Aorta (tissue), 5 donors: Measurements from ENCODE around the gene MSANTD3. TPM values are rescaled to one million over a fixed set of nuclear protein-coding genes. Genes with fewer than 3 reads are reported as not detected.

Experiments used
- ATAC-seq: fragments of 200-7000 bp; cut with Tn5 transposase; one replicate; pipeline ENCODE4 v1.9.1; 2022; ENCODE audit warnings: moderate library complexity; ENCODE audit not compliant: low FRiP score
- DNase-seq, 2 donors: peaks; one replicate each; pipeline ENCODE4 v3.0.0-alpha.2; 2020
- H3K27ac ChIP-seq, 2 donors: one replicate each; pipeline ENCODE4 v1.5.1; 2013; ENCODE audit warnings: low read length in 2 of 2, mild to moderate bottlenecking in 2 of 2, moderate library complexity in 2 of 2, control low read depth in 1 of 2, inconsistent platforms in 1 of 2, low read depth in 1 of 2
- H3K27me3 ChIP-seq, 2 donors: one replicate each; pipeline ENCODE4 v1.6.1; 2013; ENCODE audit warnings: control low read depth in 1 of 2, low read length in 1 of 2, mild to moderate bottlenecking in 1 of 2, moderate library complexity in 1 of 2; ENCODE audit not compliant: insufficient read depth in 2 of 2, control insufficient read depth in 1 of 2
- H3K36me3 ChIP-seq, 2 donors: one replicate each; pipeline ENCODE4 v1.6.1; 2013; ENCODE audit warnings: control low read depth in 1 of 2, low read length in 1 of 2, mild to moderate bottlenecking in 1 of 2; ENCODE audit not compliant: insufficient read depth in 2 of 2, control insufficient read depth in 1 of 2
- H3K4me1 ChIP-seq, 2 donors: one replicate each; pipeline ENCODE4 v1.6.1; 2013; ENCODE audit warnings: low read length in 2 of 2, control low read depth in 1 of 2, mild to moderate bottlenecking in 1 of 2, moderate library complexity in 1 of 2; ENCODE audit not compliant: insufficient read depth in 2 of 2, control insufficient read depth in 1 of 2
- H3K4me3 ChIP-seq, 2 donors: one replicate each; pipeline ENCODE4 v1.5.1; 2013; ENCODE audit warnings: low read length in 2 of 2, control low read depth in 1 of 2, mild to moderate bottlenecking in 1 of 2
- H3K9me3 ChIP-seq: one replicate; pipeline ENCODE4 v1.6.1; 2013; ENCODE audit warnings: mild to moderate bottlenecking, low read length; ENCODE audit not compliant: control insufficient read depth
- WGBS, 2 donors: extraction: QIAGEN DNeasy Blood & Tissue Kit; methylation state at CpG; one replicate each; pipeline ENCODE4 v1.1.7; 2013; 5-methylcytosine and 5-hydroxymethylcytosine counted together
- intact Hi-C, 2 donors: fragments of 100-400 bp; cut with DNase I; formaldehyde crosslinking; loops; one replicate each; pipeline versions ENCODE4 v1.14.2 to v1.15.0; 2022
- polyA plus RNA-seq, 2 donors: library from polyadenylated mRNA; stranded (reverse); fragments of 200-250 nt; gene quantifications; one replicate each; pipeline ENCODE4 v1.2.3, GENCODE V29; 2013
- total RNA-seq, 2 donors: library from RNA; stranded (reverse); fragmentation: NEBNext Ultra II Directional; extraction: Animal tissue kit (Norgen Biotek cat#: 25700); gene quantifications; one replicate each; pipeline ENCODE4 v1.2.1, GENCODE V29; 2021
- donor health status: healthy with polysubstance abuse.
- donor health status: Bipolar disorder and iron deficiency.
- donor health status: DM: no; HTN: no; CAD: no.
- donor health status: DM: no; HTN: no; CAD: no.
- donor health status: DM: yes; HTN: yes; CAD: no.

MSANTD3 gene
- total and polyA plus RNA-seq, 4 donors, result 13.7 to 31.0 (median 27.8) TPM

- no peaks in the 10 kb centered on the region for H3K4me1 ChIP-seq
- H3K36me3 ChIP-seq, result peaks cover 0 to 10% of the 10 kb centered on the region in 2 donors
- H3K4me3 ChIP-seq, result no peak overlapping the region
- no peaks in the 10 kb centered on the region for H3K27me3 ChIP-seq
- intact Hi-C loops, result no loop called here
- DNase-seq, result no peak
- H3K27ac ChIP-seq, result no peak overlapping the region
- H3K9me3 ChIP-seq, result no peaks in the 10 kb centered on the region
- no peak for ATAC-seq
These were observed 20.1 kb downstream of the MSANTD3 start for GRCh38 chr9:100447041-100447440.

GRCh38 chr9:100448266-100448665, 21.3 kb downstream of the MSANTD3 start:
- 98% methylated on average over 2 of the region's 2 CpGs for WGBS, 2 donors
- no peaks in the 10 kb centered on the region for H3K4me1 ChIP-seq
- intact Hi-C loops, result no loop called here

GRCh38 chr9:100449420-100449819, 22.5 kb downstream of the MSANTD3 start:
- DNase-seq (no peak), ATAC-seq (no peak)
- WGBS, 2 donors, result 96 to 97% methylated on average over 2 of the region's 2 CpGs
- Histone ChIP-seq H3K36me3 (peaks cover 0 to 11% of the 10 kb centered on the region in 2 donors), H3K27me3 (no peaks in the 10 kb centered on the region), H3K27ac (no peak overlapping the region), H3K4me1 (no peaks in the 10 kb centered on the region), H3K4me3 (no peak overlapping the region), H3K9me3 (no peaks in the 10 kb centered on the region)
- intact Hi-C loops, result no loop called here

More at GRCh38 chr9:100448266-100448665, 21.3 kb downstream of the MSANTD3 start:
- no peaks in the 10 kb centered on the region for H3K27me3 ChIP-seq
- no peak overlapping the region for H3K27ac ChIP-seq
- ATAC-seq, result no peak
- H3K36me3 ChIP-seq, result peaks cover 0 to 11% of the 10 kb centered on the region in 2 donors
- H3K4me3 ChIP-seq, result no peak overlapping the region
- DNase-seq, result no peak
- no peaks in the 10 kb centered on the region for H3K9me3 ChIP-seq

GRCh38 chr9:100452894-100453293, 26.0 kb downstream of the MSANTD3 start:
- H3K36me3 ChIP-seq, result peaks cover 0 to 10% of the 10 kb centered on the region in 2 donors
- 99 to 100% methylated on average over 2 of the region's 2 CpGs for WGBS, 2 donors
- H3K4me3 ChIP-seq, result no peak overlapping the region
- H3K4me1 ChIP-seq, result no peaks in the 10 kb centered on the region
- H3K27me3 ChIP-seq, result no peaks in the 10 kb centered on the region
- DNase-seq (no peak), ATAC-seq (no peak)
- intact Hi-C loops, result no loop called here
- no peak overlapping the region for H3K27ac ChIP-seq
- no peaks in the 10 kb centered on the region for H3K9me3 ChIP-seq

GRCh38 chr9:100455470-100455869, 28.5 kb downstream of the MSANTD3 start:
- intact Hi-C loops, result no loop called here
- ATAC-seq, result no peak
- DNase-seq, result no peak
- Histone ChIP-seq H3K4me1 (no peaks in the 10 kb centered on the region), H3K27ac (no peak overlapping the region), H3K4me3 (no peak overlapping the region), H3K36me3 (peaks cover 0 to 10% of the 10 kb centered on the region in 2 donors), H3K9me3 (no peaks in the 10 kb centered on the region), H3K27me3 (no peaks in the 10 kb centered on the region)

- Histone ChIP-seq H3K4me1 (no peaks in the 10 kb centered on the region), H3K27me3 (no peaks in the 10 kb centered on the region), H3K36me3 (peaks cover 0 to 3% of the 10 kb centered on the region in 2 donors), H3K27ac (no peak overlapping the region), H3K4me3 (no peak overlapping the region), H3K9me3 (no peaks in the 10 kb centered on the region)
- intact Hi-C loops, result no loop called here
- no peak for DNase-seq
- no peak for ATAC-seq
- 96 to 100% methylated on average over 1 of the region's 1 CpG for WGBS, 2 donors
These were observed 30.6 kb downstream of the MSANTD3 start for GRCh38 chr9:100457517-100457916.

- ATAC-seq, result no peak
These were observed 33.0 kb downstream of the MSANTD3 start for GRCh38 chr9:100459963-100460362.

GRCh38 chr9:100465274-100465673, 38.3 kb downstream of the MSANTD3 start:
- no peaks in the 10 kb centered on the region for H3K36me3 ChIP-seq
- no peaks in the 10 kb centered on the region for H3K27me3 ChIP-seq
- intact Hi-C loops, result no loop called here
- H3K27ac ChIP-seq, result no peak overlapping the region
- ATAC-seq, result no peak
- H3K9me3 ChIP-seq, result no peaks in the 10 kb centered on the region
- no peak overlapping the region for H3K4me3 ChIP-seq
- 84 to 92% methylated on average over 2 of the region's 2 CpGs for WGBS, 2 donors
- DNase-seq, result no peak
- H3K4me1 ChIP-seq, result no peaks in the 10 kb centered on the region

More at GRCh38 chr9:100459963-100460362, 33.0 kb downstream of the MSANTD3 start:
- Histone ChIP-seq H3K4me3 (no peak overlapping the region), H3K27me3 (no peaks in the 10 kb centered on the region), H3K9me3 (no peaks in the 10 kb centered on the region), H3K27ac (no peak overlapping the region), H3K4me1 (no peaks in the 10 kb centered on the region), H3K36me3 (no peaks in the 10 kb centered on the region)
- 79 to 84% methylated on average over 2 of the region's 2 CpGs for WGBS, 2 donors
- no peak for DNase-seq
- intact Hi-C loops, result no loop called here

GRCh38 chr9:100465761-100466160, 38.8 kb downstream of the MSANTD3 start:
- 98 to 100% methylated on average over 1 of the region's 1 CpG for WGBS, 2 donors
- intact Hi-C loops, result no loop called here
- DNase-seq (no peak), ATAC-seq (no peak)
- Histone ChIP-seq H3K36me3 (no peaks in the 10 kb centered on the region), H3K9me3 (no peaks in the 10 kb centered on the region), H3K4me3 (no peak overlapping the region), H3K4me1 (no peaks in the 10 kb centered on the region), H3K27ac (no peak overlapping the region), H3K27me3 (no peaks in the 10 kb centered on the region)
